Measurements from ENCODE around the gene PMF1. TPM values are rescaled to one million over a fixed set of nuclear protein-coding genes. Genes with fewer than 3 reads are reported as not detected.
A peak's percentile ranks its signal among the peaks of the same experiment; 100 is the strongest.

PMF1 gene
- total RNA-seq, 1 donor from 2014 or later = 57.0 TPM

- no peak overlapping the region for H3K4me3 Mint-ChIP-seq (ENCODE audit: unreplicated experiment)
- no peak for DNase-seq (ENCODE audit: extremely low spot score, unreplicated experiment)
- peak overlapping the region; percentile 80 for H3K27ac Mint-ChIP-seq (ENCODE audit: unreplicated experiment)
- H3K4me1 Mint-ChIP-seq (ENCODE audit: unreplicated experiment) = peaks cover 9% of the 10 kb centered on the region
- no peaks in the 10 kb centered on the region for H3K9me3 Mint-ChIP-seq (ENCODE audit: unreplicated experiment)
- no peak for TF ChIP-seq CTCF (IDR thresholded peaks at IDR 0.05)
- peaks cover 34% of the 10 kb centered on the region for H3K36me3 Mint-ChIP-seq (ENCODE audit: unreplicated experiment)
- no peaks in the 10 kb centered on the region for H3K27me3 Mint-ChIP-seq (ENCODE audit: unreplicated experiment)
These were observed 12.8 kb downstream of the PMF1 start for GRCh38 chr1:156225677-156226014.

- H3K4me3 Mint-ChIP-seq (ENCODE audit: unreplicated experiment) = no peak overlapping the region
- no peaks in the 10 kb centered on the region for H3K9me3 Mint-ChIP-seq (ENCODE audit: unreplicated experiment)
- peaks cover 9% of the 10 kb centered on the region for H3K4me1 Mint-ChIP-seq (ENCODE audit: unreplicated experiment)
- no peak for TF ChIP-seq CTCF (IDR thresholded peaks at IDR 0.05)
- no peak overlapping the region for H3K27ac Mint-ChIP-seq (ENCODE audit: unreplicated experiment)
- no peaks in the 10 kb centered on the region for H3K27me3 Mint-ChIP-seq (ENCODE audit: unreplicated experiment)
- DNase-seq (ENCODE audit: extremely low spot score, unreplicated experiment) = no peak
- peaks cover 31% of the 10 kb centered on the region for H3K36me3 Mint-ChIP-seq (ENCODE audit: unreplicated experiment)
These were observed 13.3 kb downstream of the PMF1 start for GRCh38 chr1:156226116-156226538.

GRCh38 chr1:156226782-156227181 is 14.0 kb downstream of the PMF1 start:
- Mint-ChIP-seq H3K27ac (ENCODE audit: unreplicated experiment) (no peak overlapping the region), H3K36me3 (ENCODE audit: unreplicated experiment) (peaks cover 24% of the 10 kb centered on the region), H3K9me3 (ENCODE audit: unreplicated experiment) (no peaks in the 10 kb centered on the region), H3K4me1 (ENCODE audit: unreplicated experiment) (peaks cover 9% of the 10 kb centered on the region), H3K4me3 (ENCODE audit: unreplicated experiment) (no peak overlapping the region), H3K27me3 (ENCODE audit: unreplicated experiment) (no peaks in the 10 kb centered on the region)
- no peak for DNase-seq (ENCODE audit: extremely low spot score, unreplicated experiment)
- TF ChIP-seq CTCF (IDR thresholded peaks at IDR 0.05) = no peak

- no peak overlapping the region for H3K4me3 Mint-ChIP-seq (ENCODE audit: unreplicated experiment)
- H3K27me3 Mint-ChIP-seq (ENCODE audit: unreplicated experiment) = no peaks in the 10 kb centered on the region
- no peak for TF ChIP-seq CTCF (IDR thresholded peaks at IDR 0.05)
- H3K36me3 Mint-ChIP-seq (ENCODE audit: unreplicated experiment) = peaks cover 15% of the 10 kb centered on the region
- peaks cover 11% of the 10 kb centered on the region for H3K4me1 Mint-ChIP-seq (ENCODE audit: unreplicated experiment)
- no peak overlapping the region for H3K27ac Mint-ChIP-seq (ENCODE audit: unreplicated experiment)
- H3K9me3 Mint-ChIP-seq (ENCODE audit: unreplicated experiment) = no peaks in the 10 kb centered on the region
- no peak for DNase-seq (ENCODE audit: extremely low spot score, unreplicated experiment)
These were observed 15.7 kb downstream of the PMF1 start for GRCh38 chr1:156228501-156228900.

- TF ChIP-seq CTCF (IDR thresholded peaks at IDR 0.05) = no peak
- H3K27me3 Mint-ChIP-seq (ENCODE audit: unreplicated experiment) = no peaks in the 10 kb centered on the region
- peaks cover 11% of the 10 kb centered on the region for H3K36me3 Mint-ChIP-seq (ENCODE audit: unreplicated experiment)
- peaks cover 12% of the 10 kb centered on the region for H3K4me1 Mint-ChIP-seq (ENCODE audit: unreplicated experiment)
- H3K9me3 Mint-ChIP-seq (ENCODE audit: unreplicated experiment) = no peaks in the 10 kb centered on the region
- DNase-seq (ENCODE audit: extremely low spot score, unreplicated experiment) = no peak
- H3K4me3 Mint-ChIP-seq (ENCODE audit: unreplicated experiment) = no peak overlapping the region
- H3K27ac Mint-ChIP-seq (ENCODE audit: unreplicated experiment) = no peak overlapping the region
These were observed 17.1 kb downstream of the PMF1 start for GRCh38 chr1:156229809-156230472.

Data from osteocyte (in vitro differentiated cells).